Karpas-422 (cell line): ENCODE data around the gene OTX1. TPM values are rescaled to one million over a fixed set of nuclear protein-coding genes. Genes with fewer than 3 reads are reported as not detected.

Source experiments
- DNase-seq: peaks from one replicate; pipeline ENCODE4 v3.0.0-alpha.2; 2015
- H2AFZ ChIP-seq: fragments of 200-600 bp; sonication (generic); 2 replicates; pipeline ENCODE4 v1.6.1; 2014; ENCODE audit warnings: antibody characterized with exemption, low read length, mixed read lengths
- H3K27ac ChIP-seq: fragments of 200-600 bp; sonication (generic); 2 replicates; pipeline ENCODE4 v1.5.1; 2014; ENCODE audit warnings: mild to moderate bottlenecking, low read length, moderate library complexity
- H3K27me3 ChIP-seq: fragments of 200-600 bp; sonication (generic); 2 replicates; pipeline ENCODE4 v1.6.1; 2014; ENCODE audit warnings: low read length, mixed read lengths
- H3K36me3 ChIP-seq: fragments of 200-600 bp; sonication (generic); 2 replicates; pipeline ENCODE4 v1.6.1; 2014; ENCODE audit warnings: low read length, mixed read lengths; ENCODE audit not compliant: insufficient read depth
- H3K4me1 ChIP-seq: fragments of 200-600 bp; sonication (generic); 2 replicates; pipeline ENCODE4 v1.6.1; 2014; ENCODE audit warnings: mild to moderate bottlenecking, low read length, mixed read lengths
- H3K4me2 ChIP-seq: fragments of 200-600 bp; sonication (generic); 2 replicates; pipeline ENCODE4 v1.6.1; 2014; ENCODE audit warnings: low read length, low read depth, mild to moderate bottlenecking; ENCODE audit not compliant: poor library complexity, severe bottlenecking
- H3K4me3 ChIP-seq: fragments of 200-600 bp; sonication (generic); 2 replicates; pipeline ENCODE4 v1.5.1; 2014; ENCODE audit warnings: mild to moderate bottlenecking, antibody characterized with exemption, low read length, mixed read lengths
- H3K79me2 ChIP-seq: fragments of 200-600 bp; sonication (generic); 2 replicates; pipeline ENCODE4 v1.6.1; 2014; ENCODE audit warnings: mild to moderate bottlenecking, low read length, mixed read lengths
- H3K9ac ChIP-seq: fragments of 200-600 bp; sonication (generic); 2 replicates; pipeline ENCODE4 v1.6.0; 2014; ENCODE audit warnings: low read length
- H3K9me2 ChIP-seq: fragments of 200-600 bp; sonication (generic), shearing (Covaris generic); replicated peaks from 2 replicates; pipeline ENCODE4 v1.6.0; 2014; ENCODE audit warnings: mild to moderate bottlenecking, low read length, moderate library complexity; ENCODE audit not compliant: insufficient read depth
- H3K9me3 ChIP-seq: fragments of 300-700, 200-600 bp; sonication (generic); 2 replicates; pipeline ENCODE4 v1.6.1; 2014; ENCODE audit warnings: low read length, mixed read lengths
- H4K20me1 ChIP-seq: fragments of 200-600 bp; sonication (generic); 2 replicates; pipeline ENCODE4 v1.6.1; 2014; ENCODE audit warnings: mild to moderate bottlenecking, antibody characterized with exemption, low read length, low read depth; ENCODE audit not compliant: insufficient read depth
- total RNA-seq: library from RNA; depleted of rRNA; stranded (reverse); fragments of >200 nt; shearing (Covaris generic); gene quantifications from 2 replicates; pipeline ENCODE4 v1.2.3, GENCODE V29; 2014; ENCODE audit warnings: low replicate concordance

The OTX1 gene
- total RNA-seq, 1 experiment from 2014 or later = 6.4 TPM

DNA sequence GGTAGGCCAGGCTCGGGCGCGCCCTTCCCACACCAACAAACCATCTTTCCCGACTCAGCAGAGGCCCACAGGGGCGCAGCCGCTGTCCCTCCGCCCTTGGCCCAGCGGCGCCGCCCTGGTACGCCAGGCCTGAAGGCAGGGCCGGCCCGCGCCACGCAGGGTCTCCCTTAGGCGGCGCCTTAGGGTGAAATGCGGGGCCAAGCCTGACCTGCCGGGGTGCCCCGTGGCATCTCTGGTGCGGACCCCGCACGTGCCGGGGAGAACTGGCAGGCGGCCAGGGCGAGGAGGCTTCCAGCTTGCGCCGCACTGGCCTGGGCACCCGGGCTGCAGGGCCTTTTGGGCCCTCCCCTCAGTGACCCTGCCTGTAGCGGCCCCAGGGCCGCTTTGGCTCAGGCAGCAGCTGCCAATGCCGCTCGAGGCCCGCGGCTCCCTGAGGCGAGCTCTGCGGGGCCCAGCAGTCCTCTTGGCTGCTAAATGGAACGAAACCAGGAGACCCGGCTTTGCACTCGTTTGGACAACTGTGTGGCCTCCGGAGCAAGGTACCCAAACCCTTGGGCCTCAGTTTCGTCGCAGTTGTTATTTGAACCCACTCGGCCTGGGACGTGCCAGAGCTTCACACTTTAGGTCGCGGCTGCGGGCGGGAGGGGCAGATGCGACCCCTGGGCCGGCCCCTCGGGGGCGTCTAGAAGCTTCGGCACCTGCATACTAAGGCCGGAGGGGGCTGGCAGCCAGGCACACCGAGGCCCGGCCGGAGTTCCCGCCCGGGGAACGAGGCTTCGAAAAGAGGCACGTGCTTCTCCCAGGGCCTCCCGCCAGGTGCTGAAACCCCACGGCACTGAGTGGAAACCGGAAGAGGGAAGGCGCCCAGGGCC, 8.5 kb downstream of the OTX1 start:
- Histone ChIP-seq H3K27ac (no peak overlapping the region), H3K4me2 (no peak overlapping the region), H3K79me2 (no peaks in the 10 kb centered on the region), H2AFZ (no peak overlapping the region), H3K4me3 (no peak overlapping the region), H3K4me1 (peaks cover 6% of the 10 kb centered on the region), H3K9me3 (no peaks in the 10 kb centered on the region), H3K9me2 (no peaks in the 10 kb centered on the region), H3K36me3 (0 out of 2 replicates have a peak, but pooled peaks cover 4% of the 10 kb centered on the region), H3K9ac (no peak overlapping the region), H4K20me1 (no peaks in the 10 kb centered on the region), H3K27me3 (no peaks in the 10 kb centered on the region)
- no peak for DNase-seq

DNA sequence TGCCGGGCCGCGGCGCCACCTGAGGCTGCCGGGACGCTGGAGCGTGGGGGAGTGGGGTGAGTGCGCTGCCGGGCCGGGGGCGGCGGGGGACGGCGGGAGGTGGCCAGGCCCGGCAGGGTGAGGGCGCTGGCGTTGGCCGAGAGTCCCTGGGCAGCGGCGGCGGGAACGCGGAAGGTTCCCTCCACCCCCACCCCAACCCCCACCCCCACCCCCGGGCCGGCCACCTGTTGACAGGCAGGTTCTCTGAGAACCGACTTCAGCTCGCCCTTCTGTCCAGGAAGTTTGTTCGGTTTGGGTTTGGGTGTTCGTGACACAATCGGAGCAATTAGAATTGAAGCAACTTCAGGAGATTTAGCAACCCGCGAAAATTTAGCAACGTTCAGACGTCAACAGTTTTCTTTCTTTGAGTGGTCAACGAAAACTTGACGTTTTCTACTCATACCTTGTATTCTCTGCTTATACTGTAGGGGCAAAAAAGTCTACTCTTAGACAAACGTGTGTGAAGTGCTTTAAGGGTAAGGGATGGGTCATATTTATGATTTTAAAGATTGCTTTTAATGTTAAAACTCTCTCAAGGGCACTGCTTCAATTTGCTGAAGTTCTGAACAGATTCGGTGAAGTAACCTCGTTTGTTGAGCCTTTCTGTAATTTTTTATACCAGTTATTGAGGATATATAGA, 9.3 kb downstream of the OTX1 start:
- Histone ChIP-seq H3K4me3 (no peak overlapping the region), H3K79me2 (no peaks in the 10 kb centered on the region), H3K27me3 (no peaks in the 10 kb centered on the region), H3K36me3 (0 out of 2 replicates have a peak, but pooled peaks cover 4% of the 10 kb centered on the region), H2AFZ (no peak overlapping the region), H4K20me1 (no peaks in the 10 kb centered on the region), H3K9me2 (no peaks in the 10 kb centered on the region), H3K9ac (no peak overlapping the region), H3K9me3 (no peaks in the 10 kb centered on the region), H3K27ac (no peak overlapping the region), H3K4me1 (peaks cover 6% of the 10 kb centered on the region), H3K4me2 (no peak overlapping the region)
- DNase-seq = no peak

DNA sequence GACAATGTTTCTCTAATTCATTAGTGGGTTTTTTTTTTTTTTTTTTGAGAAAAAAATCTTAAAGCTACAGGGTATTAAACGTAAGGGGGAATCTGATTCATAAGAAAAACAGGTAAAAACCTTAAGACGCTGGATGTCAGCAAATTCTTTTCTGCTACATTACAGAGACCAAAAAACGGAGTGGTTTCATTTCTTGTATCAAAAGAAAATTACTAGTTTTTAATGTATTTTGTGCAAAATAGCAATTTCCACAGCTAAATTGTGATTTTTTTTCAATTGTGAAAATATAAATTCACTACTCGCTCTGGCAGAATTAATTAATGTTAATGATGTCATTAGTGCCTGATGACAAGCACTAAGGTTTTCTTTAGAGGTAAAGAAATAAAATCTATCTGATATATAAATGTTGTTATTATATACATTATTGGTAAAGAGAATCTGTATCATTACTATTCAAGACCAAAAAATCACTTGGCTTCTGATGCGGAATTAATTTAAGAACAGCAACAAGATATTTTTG, 9.9 kb downstream of the OTX1 start:
- Histone ChIP-seq H3K4me2 (no peak overlapping the region), H3K4me3 (no peak overlapping the region), H3K4me1 (peaks cover 6% of the 10 kb centered on the region), H3K9me3 (no peaks in the 10 kb centered on the region), H3K79me2 (no peaks in the 10 kb centered on the region), H3K27ac (no peak overlapping the region), H2AFZ (no peak overlapping the region), H4K20me1 (no peaks in the 10 kb centered on the region), H3K36me3 (0 out of 2 replicates have a peak, but pooled peaks cover 4% of the 10 kb centered on the region), H3K9me2 (no peaks in the 10 kb centered on the region), H3K27me3 (no peaks in the 10 kb centered on the region), H3K9ac (no peak overlapping the region)
- DNase-seq = no peak

DNA sequence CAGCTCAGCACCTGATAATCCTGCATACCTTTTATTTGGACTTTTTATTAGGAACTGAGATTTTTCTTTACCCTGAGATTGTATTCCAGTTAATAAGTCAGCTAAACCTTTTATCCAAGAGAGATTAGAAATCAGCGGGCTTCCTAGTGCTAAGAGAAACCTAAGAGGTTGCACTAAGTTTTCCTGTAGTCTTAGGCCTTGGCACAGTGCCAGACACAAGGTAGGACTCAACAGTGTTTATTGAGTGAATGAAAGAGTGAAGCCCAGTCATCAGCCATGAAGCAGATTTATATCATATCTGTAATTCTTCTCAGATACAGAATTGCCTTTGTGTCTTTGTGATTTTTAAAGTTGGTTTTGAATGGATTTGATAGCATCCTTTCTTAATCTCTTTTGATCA, 13.6 kb downstream of the OTX1 start:
- no peak overlapping the region for H3K9ac ChIP-seq
- no peak for DNase-seq
- no peaks in the 10 kb centered on the region for H4K20me1 ChIP-seq
- no peaks in the 10 kb centered on the region for H3K9me3 ChIP-seq
- H3K9me2 ChIP-seq = no peaks in the 10 kb centered on the region
- no peaks in the 10 kb centered on the region for H3K36me3 ChIP-seq
- H3K4me3 ChIP-seq = no peak overlapping the region
- H3K27me3 ChIP-seq = no peaks in the 10 kb centered on the region
- no peak overlapping the region for H3K27ac ChIP-seq
- H3K79me2 ChIP-seq = no peaks in the 10 kb centered on the region
- H2AFZ ChIP-seq = no peak overlapping the region
- H3K4me1 ChIP-seq = no peaks in the 10 kb centered on the region
- no peak overlapping the region for H3K4me2 ChIP-seq

DNA sequence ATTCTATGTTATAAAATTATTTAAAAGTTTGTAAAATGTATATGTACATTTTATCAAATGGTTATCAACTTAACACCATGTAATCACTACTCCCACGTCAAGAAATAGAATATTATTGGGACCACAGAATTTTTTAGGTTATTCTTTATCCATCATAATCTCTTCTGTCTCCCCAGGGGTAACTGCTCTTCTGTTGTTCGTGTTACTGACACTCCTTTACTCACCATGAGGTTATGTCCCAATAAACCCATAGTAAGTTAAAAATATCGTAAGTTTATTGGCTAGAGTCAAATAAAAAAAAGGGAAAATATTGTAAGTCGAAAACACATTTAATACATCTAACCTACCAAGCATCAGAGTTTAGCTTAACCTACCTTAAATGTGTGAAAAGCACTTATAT, 14.0 kb downstream of the OTX1 start:
- H3K9me2 ChIP-seq = no peaks in the 10 kb centered on the region
- no peak for DNase-seq
- no peaks in the 10 kb centered on the region for H3K4me1 ChIP-seq
- H3K36me3 ChIP-seq = no peaks in the 10 kb centered on the region
- no peaks in the 10 kb centered on the region for H3K79me2 ChIP-seq
- H3K27ac ChIP-seq = no peak overlapping the region
- H3K4me3 ChIP-seq = no peak overlapping the region
- no peak overlapping the region for H2AFZ ChIP-seq
- no peak overlapping the region for H3K9ac ChIP-seq
- no peak overlapping the region for H3K4me2 ChIP-seq
- no peaks in the 10 kb centered on the region for H3K27me3 ChIP-seq
- H4K20me1 ChIP-seq = no peaks in the 10 kb centered on the region
- H3K9me3 ChIP-seq = no peaks in the 10 kb centered on the region

DNA sequence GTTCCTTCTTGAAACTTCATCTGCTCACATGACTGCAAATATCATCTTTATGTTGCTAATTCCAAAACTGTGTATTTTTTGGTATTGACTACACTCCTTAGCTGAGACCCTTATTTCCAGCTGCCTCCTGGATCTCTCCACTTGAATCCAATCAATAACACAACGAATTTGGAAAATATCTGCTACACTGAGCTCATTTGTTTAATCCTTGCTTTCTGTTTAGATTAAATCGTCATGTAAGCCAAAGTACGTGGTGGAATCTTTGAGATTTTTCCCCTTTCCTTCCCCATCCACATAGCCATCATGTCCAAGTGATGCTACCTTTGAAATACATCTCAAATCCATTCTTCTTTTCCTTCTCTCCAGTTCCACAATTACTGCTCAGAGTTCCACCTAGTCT, 15.6 kb downstream of the OTX1 start:
- H2AFZ ChIP-seq = no peak overlapping the region
- no peaks in the 10 kb centered on the region for H3K27me3 ChIP-seq
- no peak overlapping the region for H3K27ac ChIP-seq

DNA sequence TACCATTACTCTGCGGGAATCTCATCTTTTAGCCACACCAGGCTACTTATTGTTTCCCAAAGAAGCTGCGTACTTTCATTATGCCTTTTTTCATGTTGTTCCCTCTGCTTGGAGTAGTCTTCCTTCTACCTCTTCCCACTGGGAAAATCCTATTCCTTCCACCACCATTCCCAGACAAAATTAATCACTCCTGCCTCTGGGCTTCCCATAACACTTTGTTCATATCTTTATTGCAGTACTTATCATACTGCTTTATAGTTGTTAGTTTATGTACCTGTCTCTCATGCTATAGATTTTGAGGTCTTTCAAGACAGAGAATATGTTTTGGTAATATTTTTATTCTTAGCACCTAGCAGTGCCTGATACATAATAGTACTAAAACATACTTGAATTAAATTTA, 16.2 kb downstream of the OTX1 start:
- H4K20me1 ChIP-seq = no peaks in the 10 kb centered on the region
- no peak overlapping the region for H3K27ac ChIP-seq
- H3K36me3 ChIP-seq = no peaks in the 10 kb centered on the region
- H3K9me2 ChIP-seq = no peaks in the 10 kb centered on the region
- no peaks in the 10 kb centered on the region for H3K9me3 ChIP-seq
- DNase-seq = no peak
- no peak overlapping the region for H3K4me2 ChIP-seq
- no peaks in the 10 kb centered on the region for H3K79me2 ChIP-seq
- H2AFZ ChIP-seq = no peak overlapping the region
- no peak overlapping the region for H3K4me3 ChIP-seq
- no peaks in the 10 kb centered on the region for H3K27me3 ChIP-seq
- no peak overlapping the region for H3K9ac ChIP-seq
- no peaks in the 10 kb centered on the region for H3K4me1 ChIP-seq

More for the DNA sequence above, 15.6 kb downstream of the OTX1 start:
- no peaks in the 10 kb centered on the region for H3K79me2 ChIP-seq
- no peak overlapping the region for H3K9ac ChIP-seq
- no peaks in the 10 kb centered on the region for H3K36me3 ChIP-seq
- H3K4me3 ChIP-seq = no peak overlapping the region
- H4K20me1 ChIP-seq = no peaks in the 10 kb centered on the region
- H3K4me1 ChIP-seq = no peaks in the 10 kb centered on the region
- no peaks in the 10 kb centered on the region for H3K9me2 ChIP-seq
- DNase-seq = no peak
- H3K9me3 ChIP-seq = no peaks in the 10 kb centered on the region
- H3K4me2 ChIP-seq = no peak overlapping the region

DNA sequence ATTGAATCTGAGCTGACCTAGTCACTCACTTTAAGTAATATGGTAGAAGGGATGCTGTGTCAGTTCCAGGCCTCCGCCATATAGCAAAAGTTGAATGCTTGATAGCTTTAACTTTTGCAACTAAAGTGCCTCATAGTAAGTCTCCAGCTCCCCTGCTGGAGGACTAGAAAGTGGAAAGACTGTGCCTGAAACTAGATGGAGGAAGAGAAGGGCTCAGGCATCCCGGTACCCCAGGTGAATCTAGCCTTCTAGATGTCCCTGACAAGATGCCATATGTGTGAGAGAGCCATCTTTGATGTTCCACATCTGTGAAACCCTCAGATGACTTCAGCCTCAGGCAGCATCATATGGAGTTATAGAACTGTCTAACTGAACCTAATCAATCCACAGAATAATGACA, 21.0 kb downstream of the OTX1 start:
- H3K4me3 ChIP-seq = no peak overlapping the region
- H3K36me3 ChIP-seq = no peaks in the 10 kb centered on the region
- H2AFZ ChIP-seq = no peak overlapping the region
- no peaks in the 10 kb centered on the region for H3K9me2 ChIP-seq
- no peaks in the 10 kb centered on the region for H3K4me1 ChIP-seq
- H3K27me3 ChIP-seq = no peaks in the 10 kb centered on the region
- H3K79me2 ChIP-seq = no peaks in the 10 kb centered on the region
- H3K27ac ChIP-seq = no peak overlapping the region
- no peak overlapping the region for H3K4me2 ChIP-seq
- no peaks in the 10 kb centered on the region for H4K20me1 ChIP-seq
- no peaks in the 10 kb centered on the region for H3K9me3 ChIP-seq
- H3K9ac ChIP-seq = no peak overlapping the region
- DNase-seq = no peak
